Natural killer cell (primary cell): ENCODE results near the gene PLEKHH2. TPM values are rescaled to one million over a fixed set of nuclear protein-coding genes. Genes with fewer than 3 reads are reported as not detected.

Experiments used
- ATAC-seq, 3 donors: fragments of 150-1000 bp in 2 of 3; fragments of 200-7000 bp in 1 of 3; cut with Tn5 transposase; 1 replicate in 1 of 3; 2 replicates in 2 of 3; pipeline ENCODE4 v1.10.0; 2021; ENCODE audit warnings: mild to moderate bottlenecking in 2 of 3, moderate library complexity in 2 of 3
- DNase-seq, 2 donors: peaks; one replicate each; pipeline versions ENCODE4 v3.0.0 to v3.0.0-alpha.2; 2013 to 2021; ENCODE audit warnings: mixed read lengths in 1 of 2
- H3K27ac ChIP-seq: one replicate; pipeline ENCODE4 v1.5.1; 2013; ENCODE audit warnings: mild to moderate bottlenecking, low read length
- H3K27me3 ChIP-seq: one replicate; pipeline ENCODE4 v1.6.1; 2013; ENCODE audit warnings: low read length; ENCODE audit not compliant: control insufficient read depth, insufficient read depth
- H3K36me3 ChIP-seq: one replicate; pipeline ENCODE4 v1.6.1; 2013; ENCODE audit warnings: low read length; ENCODE audit not compliant: control insufficient read depth, insufficient read depth
- H3K4me1 ChIP-seq: one replicate; pipeline ENCODE4 v1.6.1; 2013; ENCODE audit warnings: low read length; ENCODE audit not compliant: control insufficient read depth, insufficient read depth
- H3K4me3 ChIP-seq: one replicate; pipeline ENCODE4 v1.5.1; 2013; ENCODE audit warnings: low read length
- H3K9me3 ChIP-seq: one replicate; pipeline ENCODE4 v1.6.1; 2013; ENCODE audit warnings: low read length; ENCODE audit not compliant: control insufficient read depth, insufficient read depth
- H3K27ac Mint-ChIP-seq, 2 donors: one replicate each; pipeline ENCODE4 v1.8.0; 2022; ENCODE audit warnings: mild to moderate bottlenecking in 2 of 2, mixed read lengths in 2 of 2, moderate library complexity in 1 of 2
- H3K27me3 Mint-ChIP-seq, 2 donors: one replicate each; pipeline ENCODE4 v1.8.0; 2022; ENCODE audit warnings: low read depth in 2 of 2, mixed read lengths in 2 of 2
- H3K36me3 Mint-ChIP-seq: one replicate; pipeline ENCODE4 v1.8.0; 2022; ENCODE audit warnings: mixed read lengths
- H3K4me1 Mint-ChIP-seq, 2 donors: one replicate each; pipeline ENCODE4 v1.8.0; 2022; ENCODE audit warnings: mixed read lengths in 2 of 2
- H3K4me3 Mint-ChIP-seq: one replicate; pipeline ENCODE4 v1.8.0; 2022; ENCODE audit warnings: mild to moderate bottlenecking, moderate library complexity, mixed read lengths
- H3K9me3 Mint-ChIP-seq, 2 donors: one replicate each; pipeline ENCODE4 v1.8.0; 2022; ENCODE audit warnings: mixed read lengths in 2 of 2
- whole genome bisulfite sequencing: methylation state at CpG from one replicate; pipeline ENCODE4 v1.1.7; 2013; ENCODE audit warnings: missing lambda C conversion rate; ENCODE audit not compliant: insufficient coverage; 5-methylcytosine and 5-hydroxymethylcytosine counted together
- intact Hi-C: fragments of 100-400 bp; cut with micrococcal nuclease; formaldehyde crosslinking; loops from one replicate; pipeline ENCODE4 v1.14.2; 2022
- total RNA-seq, 4 donors: library from RNA; stranded (reverse); fragments of 120-200 nt in 1 of 4; gene quantifications; one replicate each; pipeline versions ENCODE4 v1.2.3 to v1.2.4, GENCODE V29; 2013 to 2022
- TF ChIP-seq, protein P1 (sequence below): fragments of 200-600 bp; IDR thresholded peaks from one replicate; pipeline ENCODE4 v1.8.0; 2022; ENCODE audit warnings: antibody characterized with exemption

PLEKHH2 gene
- total RNA-seq, 3 donors from 2014 or later (not counting 1 experiment from before 2014, with no cell fraction given), result 0.07 to 0.28 (median 0.19) TPM

DNA sequence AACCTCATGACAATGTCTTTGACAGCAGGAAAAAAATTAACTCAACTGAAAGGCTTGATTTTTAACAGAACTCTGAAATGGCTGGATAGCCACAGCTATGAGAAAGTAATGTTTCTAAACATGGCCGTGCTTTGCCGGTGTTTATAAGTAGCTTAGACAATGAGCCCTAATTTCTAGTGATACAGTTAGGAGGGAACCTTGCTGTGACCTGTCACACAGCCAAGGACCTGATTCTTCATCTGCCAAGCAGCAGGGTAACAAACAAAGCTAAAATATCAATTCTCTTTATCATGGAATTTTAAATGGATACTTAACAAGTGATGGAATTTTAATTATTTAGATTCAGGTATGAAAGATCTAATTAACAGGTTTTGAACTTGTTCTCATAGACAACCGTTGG lies 112.5 kb downstream of the PLEKHH2 start:
- ATAC-seq, result no peak
- H3K36me3 ChIP-seq, result no peaks in the 10 kb centered on the region
- H3K9me3 ChIP-seq, result no peaks in the 10 kb centered on the region
- Mint-ChIP-seq H3K27me3 (peaks cover 11 to 15% of the 10 kb centered on the region in 2 donors), H3K4me1 (no peaks in the 10 kb centered on the region), H3K4me3 (no peak overlapping the region), H3K27ac (no peak overlapping the region), H3K36me3 (no peaks in the 10 kb centered on the region), H3K9me3 (no peaks in the 10 kb centered on the region)
- no peaks in the 10 kb centered on the region for H3K27me3 ChIP-seq
- 92% methylated on average over 2 of the region's 3 CpGs for WGBS
- H3K27ac ChIP-seq, result no peak overlapping the region
- TF ChIP-seq, protein P1, sequence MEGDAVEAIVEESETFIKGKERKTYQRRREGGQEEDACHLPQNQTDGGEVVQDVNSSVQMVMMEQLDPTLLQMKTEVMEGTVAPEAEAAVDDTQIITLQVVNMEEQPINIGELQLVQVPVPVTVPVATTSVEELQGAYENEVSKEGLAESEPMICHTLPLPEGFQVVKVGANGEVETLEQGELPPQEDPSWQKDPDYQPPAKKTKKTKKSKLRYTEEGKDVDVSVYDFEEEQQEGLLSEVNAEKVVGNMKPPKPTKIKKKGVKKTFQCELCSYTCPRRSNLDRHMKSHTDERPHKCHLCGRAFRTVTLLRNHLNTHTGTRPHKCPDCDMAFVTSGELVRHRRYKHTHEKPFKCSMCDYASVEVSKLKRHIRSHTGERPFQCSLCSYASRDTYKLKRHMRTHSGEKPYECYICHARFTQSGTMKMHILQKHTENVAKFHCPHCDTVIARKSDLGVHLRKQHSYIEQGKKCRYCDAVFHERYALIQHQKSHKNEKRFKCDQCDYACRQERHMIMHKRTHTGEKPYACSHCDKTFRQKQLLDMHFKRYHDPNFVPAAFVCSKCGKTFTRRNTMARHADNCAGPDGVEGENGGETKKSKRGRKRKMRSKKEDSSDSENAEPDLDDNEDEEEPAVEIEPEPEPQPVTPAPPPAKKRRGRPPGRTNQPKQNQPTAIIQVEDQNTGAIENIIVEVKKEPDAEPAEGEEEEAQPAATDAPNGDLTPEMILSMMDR, result no peak
- no peaks in the 10 kb centered on the region for H3K4me1 ChIP-seq
- intact Hi-C loops, result no loop called here
- H3K4me3 ChIP-seq, result no peak overlapping the region
- DNase-seq, result no peak

DNA sequence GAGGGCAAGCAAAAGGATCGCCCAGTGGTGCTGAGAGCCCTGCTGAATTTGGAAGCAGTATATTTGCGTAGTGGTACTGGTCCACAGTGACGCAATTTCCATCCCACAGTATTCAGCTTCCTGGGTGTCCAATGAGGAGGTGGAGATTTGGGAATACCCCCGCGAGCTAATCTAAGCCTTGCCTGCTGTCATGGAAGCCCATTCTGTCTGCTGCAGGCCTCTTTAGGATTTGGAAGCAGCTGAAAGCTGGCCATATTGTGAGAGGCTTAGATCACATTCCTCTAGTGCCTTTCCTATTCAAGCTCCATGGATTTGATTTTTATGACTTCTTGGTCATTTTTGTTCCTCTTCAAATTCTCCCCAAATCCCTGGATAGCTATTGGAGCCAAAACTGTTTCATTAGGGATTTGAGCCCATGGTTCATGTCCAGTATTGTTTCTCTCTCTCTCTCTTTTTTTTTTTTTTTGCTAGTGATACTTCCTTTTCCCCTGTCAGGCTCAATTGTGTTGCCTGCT lies 114.5 kb downstream of the PLEKHH2 start:
- Mint-ChIP-seq H3K27ac (no peak overlapping the region), H3K36me3 (no peaks in the 10 kb centered on the region), H3K4me3 (no peak overlapping the region), H3K9me3 (no peaks in the 10 kb centered on the region), H3K27me3 (peaks cover 15 to 25% of the 10 kb centered on the region in 2 donors), H3K4me1 (no peaks in the 10 kb centered on the region)
- intact Hi-C loops, result no loop called here
- 94% methylated on average over 5 of the region's 5 CpGs for WGBS
- no peaks in the 10 kb centered on the region for H3K36me3 ChIP-seq
- DNase-seq (no peak), ATAC-seq (no peak)
- no peak overlapping the region for H3K27ac ChIP-seq
- no peaks in the 10 kb centered on the region for H3K27me3 ChIP-seq
- TF ChIP-seq, protein P1, result no peak
- H3K4me3 ChIP-seq, result no peak overlapping the region
- H3K4me1 ChIP-seq, result no peaks in the 10 kb centered on the region
- H3K9me3 ChIP-seq, result no peaks in the 10 kb centered on the region

DNA sequence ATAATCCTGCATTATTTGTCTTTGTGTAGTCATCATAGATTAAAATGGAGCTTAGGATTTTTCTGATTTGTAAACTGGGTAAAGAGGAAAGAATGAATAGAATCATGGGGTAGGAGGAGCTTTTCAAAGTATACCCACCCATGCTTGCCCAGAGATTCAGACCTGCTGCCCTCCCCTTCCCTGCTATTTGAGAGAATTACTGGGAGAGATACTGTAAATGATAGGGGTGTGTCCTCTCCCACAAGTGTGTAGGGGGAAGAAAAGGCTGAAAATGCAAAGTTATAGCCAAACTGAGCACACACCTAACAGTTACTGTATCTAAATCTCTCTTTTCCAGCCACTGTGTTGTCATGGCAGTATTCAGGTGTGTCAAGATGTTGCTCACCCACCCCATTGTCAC lies 115.2 kb downstream of the PLEKHH2 start:
- Mint-ChIP-seq H3K36me3 (no peaks in the 10 kb centered on the region), H3K27me3 (peaks cover 12 to 25% of the 10 kb centered on the region in 2 donors), H3K4me1 (no peaks in the 10 kb centered on the region), H3K27ac (no peak overlapping the region), H3K9me3 (no peaks in the 10 kb centered on the region), H3K4me3 (no peak overlapping the region)
- no peak for DNase-seq
- no peaks in the 10 kb centered on the region for H3K4me1 ChIP-seq
- no peak for ATAC-seq
- TF ChIP-seq, protein P1, result no peak
- no peaks in the 10 kb centered on the region for H3K36me3 ChIP-seq
- no peak overlapping the region for H3K27ac ChIP-seq
- H3K4me3 ChIP-seq, result no peak overlapping the region
- no peaks in the 10 kb centered on the region for H3K27me3 ChIP-seq
- intact Hi-C loops, result no loop called here
- no peaks in the 10 kb centered on the region for H3K9me3 ChIP-seq

DNA sequence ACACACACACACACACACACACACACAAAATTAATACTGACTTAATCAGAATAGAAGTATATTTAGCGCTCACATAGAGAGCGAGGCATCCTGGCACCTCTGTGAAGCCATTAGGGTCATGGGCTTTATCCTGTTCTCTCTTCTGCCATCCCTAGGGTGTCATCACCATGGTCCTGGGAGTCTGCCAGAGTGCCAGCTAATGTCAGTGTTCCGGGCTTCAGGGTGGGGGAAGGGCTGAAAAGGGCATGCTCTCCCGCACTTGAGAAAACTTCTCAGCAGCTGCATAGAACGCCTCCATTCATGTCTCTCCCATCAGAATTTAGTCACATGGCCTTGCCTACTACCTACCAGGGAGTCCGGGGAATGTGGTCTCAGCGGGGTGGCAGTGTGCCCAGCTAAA lies 117.1 kb downstream of the PLEKHH2 start:
- Histone ChIP-seq H3K4me3 (no peak overlapping the region), H3K27ac (no peak overlapping the region), H3K4me1 (no peaks in the 10 kb centered on the region), H3K27me3 (no peaks in the 10 kb centered on the region), H3K36me3 (no peaks in the 10 kb centered on the region), H3K9me3 (no peaks in the 10 kb centered on the region)
- intact Hi-C loops, result no loop called here
- H3K4me1 Mint-ChIP-seq, result no peaks in the 10 kb centered on the region
- H3K36me3 Mint-ChIP-seq, result no peaks in the 10 kb centered on the region
- no peak overlapping the region for H3K27ac Mint-ChIP-seq
- 99% methylated on average over 6 of the region's 7 CpGs for WGBS
- peaks cover 12 to 25% of the 10 kb centered on the region in 2 donors for H3K27me3 Mint-ChIP-seq
- H3K9me3 Mint-ChIP-seq, result no peaks in the 10 kb centered on the region
- no peak overlapping the region for H3K4me3 Mint-ChIP-seq
- ATAC-seq (no peak), DNase-seq (no peak)
- TF ChIP-seq, protein P1, result no peak
